Endometrium (tissue), 2 donors: ENCODE results near the gene B3GALT2.

Experiments
- FAIRE-seq: peaks from 2 replicates; lab custom pipeline; 2012; peaks lifted over from hg19 to GRCh38; lab: Jason Lieb, UNC
- donor health status: control.
- donor health status: control.

B3GALT2 gene

GRCh38 chr1:193181985-193182384 is 4.4 kb downstream of the B3GALT2 start:
- FAIRE-seq, result no peak

- FAIRE-seq, result no peak
Measured at GRCh38 chr1:193181536-193181935, 4.9 kb downstream of the B3GALT2 start.

GRCh38 chr1:193179094-193179493 is 7.3 kb downstream of the B3GALT2 start:
- no peak for FAIRE-seq

- no peak for FAIRE-seq
Measured at GRCh38 chr1:193176788-193177187, 9.6 kb downstream of the B3GALT2 start.

GRCh38 chr1:193176113-193176512 is 10.3 kb downstream of the B3GALT2 start:
- no peak for FAIRE-seq

- FAIRE-seq, result no peak
Measured at GRCh38 chr1:193157360-193157759, 29.1 kb downstream of the B3GALT2 start.

GRCh38 chr1:193156822-193157142 is 29.6 kb downstream of the B3GALT2 start:
- no peak for FAIRE-seq

GRCh38 chr1:193156117-193156821 is 30.1 kb downstream of the B3GALT2 start:
- no peak for FAIRE-seq

- no peak for FAIRE-seq
Measured at GRCh38 chr1:193144999-193145398, 41.4 kb downstream of the B3GALT2 start.

GRCh38 chr1:193144361-193144938 is 42.0 kb downstream of the B3GALT2 start:
- no peak for FAIRE-seq

GRCh38 chr1:193143285-193143684 is 43.1 kb downstream of the B3GALT2 start:
- FAIRE-seq, result peak; percentile 88

- no peak for FAIRE-seq
Measured at GRCh38 chr1:193142409-193142808, 44.0 kb downstream of the B3GALT2 start.

- no peak for FAIRE-seq
Measured at GRCh38 chr1:193141804-193142203, 44.6 kb downstream of the B3GALT2 start.

GRCh38 chr1:193140254-193140653 is 46.2 kb downstream of the B3GALT2 start:
- no peak for FAIRE-seq

GRCh38 chr1:193131266-193131860 is 55.0 kb downstream of the B3GALT2 start:
- FAIRE-seq, result no peak
